Epidermal melanocyte (primary cell): ENCODE data around the gene ATP6V0D1.

Experiments
- DNase-seq: peaks from one replicate; pipeline ENCODE4 v3.0.0; 2011; ENCODE audit warnings: low spot score; ENCODE audit not compliant: insufficient read length

ATP6V0D1 gene

DNA sequence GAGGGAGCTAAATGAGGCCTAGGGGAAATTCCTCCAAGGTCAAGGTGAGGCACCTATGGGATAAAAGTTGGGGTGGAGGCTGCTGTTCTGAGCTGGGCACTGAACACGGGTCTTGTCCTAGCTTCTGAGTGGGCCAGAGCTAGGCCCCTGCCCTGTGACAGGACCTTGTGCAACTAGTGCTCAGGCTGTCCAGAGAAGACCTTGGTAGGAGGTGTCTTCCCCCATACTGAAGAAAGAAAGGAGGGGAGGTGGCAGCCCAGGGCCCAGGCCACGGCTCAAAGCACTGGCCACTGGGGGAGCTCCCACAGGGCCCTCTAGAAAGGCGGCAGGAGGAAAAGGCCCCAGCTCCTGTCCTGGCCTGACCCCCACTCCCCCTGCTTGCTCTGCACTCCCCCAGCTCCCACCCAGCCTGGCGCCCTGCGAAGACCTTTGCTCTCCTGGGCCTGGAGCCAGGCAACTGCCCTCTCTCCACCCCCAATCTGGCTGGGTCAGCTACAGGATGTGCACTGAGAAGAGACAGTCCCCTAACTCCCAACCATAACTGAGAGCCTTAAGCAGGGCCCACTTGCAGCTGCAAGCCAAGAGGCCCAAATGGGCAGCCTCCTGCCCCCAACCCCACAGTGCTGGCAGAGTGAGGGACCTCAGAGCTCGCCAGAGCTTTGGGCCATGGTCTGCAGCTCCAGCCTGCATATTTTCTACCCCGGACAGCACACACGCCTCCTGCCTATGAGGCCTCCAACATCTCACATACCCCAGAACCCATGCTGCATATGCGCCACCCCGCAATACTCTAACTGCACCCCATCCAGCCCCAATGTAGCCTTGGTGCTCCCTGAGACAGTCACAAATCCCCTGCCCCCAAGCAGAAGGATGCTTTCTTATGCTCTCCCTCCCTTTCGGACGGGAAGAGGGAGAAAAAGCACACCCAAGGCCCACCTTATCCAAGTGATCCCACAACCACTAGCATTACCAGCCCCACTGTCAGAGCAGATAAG, 34.7 kb downstream of the ATP6V0D1 start:
- no peak for DNase-seq

DNA sequence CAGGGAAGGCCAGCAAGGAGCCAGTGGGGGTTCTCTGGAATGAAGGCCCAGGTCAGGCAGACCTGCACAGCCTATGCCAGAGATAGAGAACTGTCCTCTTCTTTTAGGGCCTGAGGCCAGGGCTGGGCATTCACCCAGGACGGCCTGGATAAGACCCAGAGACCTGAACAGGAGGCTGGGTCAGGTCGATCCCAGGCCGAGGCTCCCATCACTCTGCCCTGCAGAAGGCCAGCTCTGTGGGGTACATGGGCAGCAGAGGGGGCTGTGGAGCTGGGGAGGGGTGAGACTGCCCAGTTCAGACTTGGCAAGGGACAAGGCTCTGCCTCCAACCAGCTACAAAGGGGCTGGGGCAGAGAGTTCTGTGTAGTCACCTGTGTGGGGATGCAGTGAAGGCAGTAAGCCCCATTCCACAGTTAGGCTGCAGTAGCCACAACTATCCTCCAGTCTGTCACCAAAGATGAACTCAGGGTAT, 35.5 kb downstream of the ATP6V0D1 start:
- no peak for DNase-seq

DNA sequence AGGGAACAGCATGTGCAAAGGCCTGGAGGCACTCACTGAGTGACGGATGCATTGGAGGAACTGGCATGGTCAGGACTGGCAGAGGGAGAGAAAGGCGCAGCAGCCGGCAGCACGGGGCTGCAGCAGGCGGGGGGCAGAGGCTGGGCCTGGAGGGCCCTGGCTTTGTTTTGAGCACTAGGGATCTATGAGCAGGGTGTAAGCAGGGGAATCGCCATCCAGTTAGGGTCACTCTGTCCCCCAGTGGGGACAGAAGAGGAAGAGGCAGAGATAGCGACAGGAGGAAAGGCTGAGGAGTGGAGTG, 35.9 kb downstream of the ATP6V0D1 start:
- no peak for DNase-seq

DNA sequence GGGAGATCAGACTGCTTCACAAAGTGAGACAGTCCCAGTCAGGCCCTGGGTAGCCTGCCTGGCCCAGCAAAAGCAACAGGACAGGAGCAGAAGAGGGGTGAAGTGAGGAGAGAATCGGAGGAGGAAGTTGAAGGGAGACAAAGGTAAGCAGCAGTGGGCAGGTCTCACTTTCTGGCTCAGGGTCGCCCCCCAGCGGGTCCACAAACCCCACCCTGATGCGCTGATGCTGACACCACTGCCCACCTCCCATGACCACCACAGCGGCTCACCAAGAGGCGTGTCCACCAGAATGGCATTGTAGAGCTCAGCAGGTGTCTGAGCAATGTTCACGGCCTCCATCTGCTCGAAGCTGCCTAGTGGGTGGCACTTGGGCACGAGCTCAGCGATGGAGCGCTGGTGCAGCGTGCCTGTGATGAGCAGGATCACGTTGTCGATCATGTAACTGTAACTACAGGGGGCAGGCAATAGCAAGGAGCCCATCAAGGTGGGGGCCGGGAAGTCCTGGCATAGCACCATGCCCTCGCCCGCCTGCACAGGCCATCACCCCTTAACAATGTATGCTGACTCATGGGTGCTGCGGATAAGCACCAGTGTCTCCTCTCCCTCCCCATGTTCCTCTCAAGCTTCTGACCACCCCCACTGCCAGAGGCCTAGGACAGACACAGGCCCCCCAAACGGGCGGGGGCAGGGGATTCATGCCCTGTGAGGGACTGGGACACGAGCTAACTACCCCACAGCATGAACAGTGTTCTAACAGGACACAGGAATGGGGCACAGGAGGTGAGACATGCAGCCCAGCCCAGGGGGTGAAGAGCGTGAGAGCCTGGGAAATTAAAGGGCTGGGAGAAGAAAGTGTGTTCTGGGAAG, 36.5 kb downstream of the ATP6V0D1 start:
- no peak for DNase-seq

DNA sequence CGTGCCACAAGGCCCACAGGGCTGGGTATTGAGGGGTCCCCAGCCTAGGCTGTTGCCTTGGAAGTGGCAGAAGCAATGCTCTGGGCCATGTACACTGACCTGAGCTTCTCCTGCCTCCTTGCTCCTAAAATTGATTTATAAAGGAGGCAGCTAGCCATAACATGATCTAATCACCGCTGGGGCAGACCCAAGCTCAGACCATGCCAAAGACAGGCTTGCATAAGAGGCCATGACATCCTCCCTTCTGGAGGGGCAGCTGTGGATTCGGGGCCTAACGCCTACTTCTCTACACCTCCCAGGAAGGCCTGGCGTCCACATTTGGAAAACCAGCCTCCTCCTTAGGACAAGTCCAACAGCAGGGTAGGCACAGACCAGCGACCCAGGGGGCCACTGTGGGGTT, 37.7 kb downstream of the ATP6V0D1 start:
- DNase-seq = no peak

DNA sequence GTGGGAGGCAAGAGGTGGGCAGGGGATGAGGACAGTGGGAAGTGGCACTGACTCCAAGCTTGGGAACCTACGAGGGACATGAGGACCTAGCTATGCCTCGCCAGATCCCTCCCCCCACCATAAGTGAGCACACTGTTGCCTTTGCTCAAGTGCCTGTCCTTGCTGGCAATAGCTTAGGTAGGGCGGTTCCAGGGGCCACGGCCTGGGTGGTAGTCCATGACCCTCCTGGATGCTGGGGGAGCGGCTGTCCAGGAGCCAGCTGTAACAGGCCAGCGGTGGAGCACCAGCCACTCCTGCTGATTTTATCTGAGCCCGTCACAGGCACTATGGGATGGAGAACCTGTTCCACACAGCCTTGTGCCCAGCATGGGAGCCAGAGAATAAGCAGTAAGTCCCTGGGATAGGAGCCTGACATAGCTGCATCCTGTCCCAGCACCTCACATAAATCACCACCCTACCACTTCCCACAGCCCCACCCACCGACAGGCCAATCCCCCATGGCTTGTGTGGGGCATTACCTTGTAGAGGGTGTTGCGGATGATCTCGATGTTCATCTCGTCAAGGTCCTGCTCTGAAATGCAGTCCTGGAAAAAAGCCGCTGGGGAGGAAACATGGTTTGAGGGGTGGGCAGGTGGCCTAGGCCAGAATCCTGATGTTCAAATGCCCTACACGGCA, 38.2 kb downstream of the ATP6V0D1 start:
- no peak for DNase-seq

DNA sequence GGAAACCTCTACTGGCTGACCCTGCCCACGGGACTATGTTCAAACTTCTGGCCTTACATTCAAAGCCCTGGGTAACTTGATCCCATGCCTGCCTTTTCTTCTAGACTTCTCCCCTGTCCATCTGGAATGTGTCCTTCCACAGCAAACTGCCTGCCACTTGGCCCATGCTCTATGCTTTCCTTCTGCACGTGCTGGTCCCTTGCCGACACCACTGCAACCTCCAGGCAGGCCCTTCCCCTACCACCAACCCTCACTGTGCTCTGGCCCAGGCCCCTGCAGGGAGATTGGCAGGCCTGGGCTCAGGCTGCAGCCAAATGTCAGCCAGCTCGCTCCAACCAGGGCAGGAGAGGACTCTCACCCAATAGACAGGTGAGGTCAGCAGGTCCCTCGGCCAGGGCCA, 39.0 kb downstream of the ATP6V0D1 start:
- DNase-seq = no peak

DNA sequence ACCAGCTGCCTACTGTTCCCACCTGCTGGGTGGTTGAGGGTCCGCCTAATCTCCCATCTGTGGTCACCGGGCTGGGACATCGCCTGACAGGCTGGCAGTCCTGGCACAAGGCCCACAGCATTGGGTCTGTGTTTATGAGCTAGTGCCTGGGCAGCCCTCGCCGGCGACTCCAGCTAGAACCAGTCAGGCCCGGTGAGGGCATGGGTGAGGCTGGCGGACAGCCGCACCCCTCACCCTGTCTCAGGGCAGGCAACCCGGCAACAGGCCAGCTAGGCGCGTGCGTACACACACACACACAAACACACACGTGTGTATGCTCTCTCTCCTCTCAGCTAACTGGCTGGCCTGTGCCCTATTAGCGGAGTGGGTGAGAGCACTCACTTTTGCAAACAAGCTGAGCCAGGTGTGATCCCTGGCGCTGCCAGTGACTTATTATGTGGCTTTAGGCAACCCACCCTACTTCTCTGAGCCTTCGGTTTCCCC, 39.6 kb downstream of the ATP6V0D1 start:
- DNase-seq = no peak

DNA sequence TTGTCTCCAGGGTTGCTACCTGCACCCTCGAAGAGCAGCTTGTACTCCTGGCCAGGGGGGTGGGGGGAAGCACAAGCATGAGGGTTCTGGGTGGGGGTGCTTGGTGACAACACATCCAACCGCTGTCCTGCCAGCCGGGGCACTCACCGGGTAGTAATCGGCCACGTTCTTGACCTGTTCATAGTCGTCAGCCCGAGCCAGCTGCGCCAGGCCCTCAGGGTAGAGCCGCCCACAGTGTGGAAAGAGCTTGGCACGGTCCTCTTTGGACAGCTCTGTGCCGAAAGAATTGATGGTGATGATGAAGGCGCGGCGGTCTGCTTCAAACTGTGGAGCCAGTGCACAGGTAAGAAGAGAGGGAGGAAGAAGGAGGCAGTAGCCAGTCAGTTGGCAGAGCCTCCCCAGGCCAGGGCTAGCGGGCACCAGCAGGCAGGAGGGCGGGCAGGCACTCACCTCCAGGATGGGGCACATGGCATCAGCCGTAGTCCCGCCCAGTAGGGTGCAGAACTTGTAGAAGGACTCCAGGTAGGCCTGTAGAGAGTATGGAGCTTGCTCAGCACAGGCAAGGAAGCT, 42.0 kb downstream of the ATP6V0D1 start:
- DNase-seq = no peak

DNA sequence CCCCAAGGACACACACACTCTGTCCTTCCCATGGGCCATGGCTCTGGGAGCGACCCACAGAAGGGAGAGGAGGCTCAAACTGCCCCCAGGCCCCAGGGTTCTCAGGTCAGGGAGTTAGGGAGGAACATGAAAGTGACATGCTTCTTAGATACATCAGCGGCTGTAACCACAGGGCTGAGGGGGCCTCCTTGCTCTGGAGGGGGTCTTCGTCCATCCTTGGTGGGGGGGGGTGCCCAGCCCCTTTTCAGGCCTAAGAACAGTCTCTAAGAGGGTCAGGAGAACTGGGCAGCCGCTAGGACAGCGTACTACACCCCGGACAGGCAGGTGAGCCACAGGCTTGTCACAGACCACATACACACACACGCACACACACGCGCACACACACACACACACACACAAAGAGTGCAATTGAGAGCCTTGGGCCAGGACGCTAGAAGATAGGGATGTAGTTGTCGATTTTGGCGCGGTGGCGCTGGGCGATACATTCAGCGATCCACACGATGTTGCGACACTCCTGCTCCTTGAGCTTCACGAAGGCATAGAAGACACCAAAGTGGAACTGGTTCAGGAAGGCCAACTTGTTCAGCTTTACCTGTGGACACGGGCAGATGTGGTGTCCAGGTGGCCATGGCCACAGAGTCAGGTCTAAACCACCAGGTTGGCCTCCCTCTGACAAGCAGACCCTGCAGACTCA, 42.7 kb downstream of the ATP6V0D1 start:
- DNase-seq = no peak

DNA sequence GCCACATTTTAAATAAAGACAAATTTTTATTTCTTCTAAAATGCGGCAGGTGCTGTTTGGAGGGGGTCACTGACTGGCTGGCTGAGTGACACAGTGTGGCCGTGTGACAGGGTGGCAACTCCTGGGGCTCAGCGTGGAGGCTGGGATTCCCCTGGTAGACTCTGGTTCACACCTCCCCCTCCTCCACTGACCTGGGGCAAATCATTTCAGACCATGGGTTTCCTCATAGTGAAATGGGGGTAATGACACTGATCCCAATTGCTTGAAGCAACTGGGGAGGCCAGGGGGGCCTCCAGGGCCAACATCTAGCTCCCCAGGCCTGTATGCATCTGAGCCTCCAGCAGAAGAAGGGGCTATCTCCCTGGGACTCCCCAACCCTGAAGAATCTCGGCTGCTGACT, 43.4 kb downstream of the ATP6V0D1 start:
- no peak for DNase-seq

DNA sequence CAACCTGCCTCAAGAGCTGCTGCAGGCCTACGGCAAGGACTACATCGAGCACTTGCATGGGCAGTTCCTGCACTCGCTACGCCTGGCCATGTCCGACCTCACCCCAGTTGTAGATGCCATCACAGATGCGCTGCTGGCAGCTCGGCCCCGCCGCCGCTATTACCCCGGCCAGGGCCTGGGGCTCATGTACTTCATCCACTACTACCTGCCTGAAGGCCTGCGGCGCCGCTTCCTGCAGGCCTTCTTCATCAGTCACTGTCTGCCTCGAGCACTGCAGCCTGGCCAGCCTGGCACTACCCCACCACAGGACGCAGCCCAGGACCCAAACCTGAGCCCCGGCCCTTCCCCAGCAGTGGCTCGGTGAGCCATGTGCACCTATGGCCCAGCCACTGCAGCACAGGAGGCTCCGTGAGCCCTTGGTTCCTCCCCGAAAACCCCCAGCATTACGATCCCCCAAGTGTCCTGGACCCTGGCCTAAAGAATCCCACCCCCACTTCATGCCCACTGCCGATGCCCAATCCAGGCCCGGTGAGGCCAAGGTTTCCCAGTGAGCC, 44.2 kb downstream of the ATP6V0D1 start:
- no peak for DNase-seq

DNA sequence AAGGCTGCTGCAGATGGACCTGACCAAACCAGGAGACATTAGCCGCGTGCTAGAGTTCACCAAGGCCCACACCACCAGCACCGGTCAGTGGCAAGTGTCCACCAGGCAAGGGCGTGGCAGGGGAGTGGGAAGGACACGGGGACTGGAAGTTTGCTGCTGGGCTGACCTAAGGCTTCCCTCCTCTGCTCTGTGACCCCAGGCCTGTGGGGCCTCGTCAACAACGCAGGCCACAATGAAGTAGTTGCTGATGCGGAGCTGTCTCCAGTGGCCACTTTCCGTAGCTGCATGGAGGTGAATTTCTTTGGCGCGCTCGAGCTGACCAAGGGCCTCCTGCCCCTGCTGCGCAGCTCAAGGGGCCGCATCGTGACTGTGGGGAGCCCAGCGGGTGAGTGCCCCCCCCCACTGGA, 45.2 kb downstream of the ATP6V0D1 start:
- no peak for DNase-seq

DNA sequence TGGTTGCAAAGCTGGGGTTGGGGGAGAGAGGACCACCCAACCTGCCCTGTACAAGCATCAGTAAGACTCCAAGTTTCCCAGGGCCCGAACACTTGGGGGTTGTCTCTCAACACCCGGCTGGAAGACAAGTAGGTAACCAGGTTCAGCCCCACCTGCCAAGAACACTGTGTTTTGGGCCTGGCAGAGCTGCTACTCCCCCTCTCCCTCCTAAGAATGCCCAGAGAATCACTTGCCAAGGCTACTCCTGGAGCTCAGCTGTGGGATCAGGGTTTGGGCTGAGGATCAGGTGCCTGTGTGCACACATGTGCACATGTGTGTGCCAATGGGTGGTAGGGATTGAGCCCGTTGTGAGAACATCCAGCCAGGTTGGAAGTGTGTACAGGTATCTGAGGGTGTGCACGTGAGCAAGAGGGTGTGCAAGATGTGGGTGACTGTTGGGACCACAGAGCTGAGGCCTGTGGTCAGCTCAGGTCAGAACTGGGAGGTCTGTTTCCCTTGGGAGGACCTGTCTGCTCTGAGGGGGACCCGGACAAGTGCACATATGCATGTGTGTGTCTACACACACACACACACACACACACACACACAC, 47.7 kb downstream of the ATP6V0D1 start:
- no peak for DNase-seq

DNA sequence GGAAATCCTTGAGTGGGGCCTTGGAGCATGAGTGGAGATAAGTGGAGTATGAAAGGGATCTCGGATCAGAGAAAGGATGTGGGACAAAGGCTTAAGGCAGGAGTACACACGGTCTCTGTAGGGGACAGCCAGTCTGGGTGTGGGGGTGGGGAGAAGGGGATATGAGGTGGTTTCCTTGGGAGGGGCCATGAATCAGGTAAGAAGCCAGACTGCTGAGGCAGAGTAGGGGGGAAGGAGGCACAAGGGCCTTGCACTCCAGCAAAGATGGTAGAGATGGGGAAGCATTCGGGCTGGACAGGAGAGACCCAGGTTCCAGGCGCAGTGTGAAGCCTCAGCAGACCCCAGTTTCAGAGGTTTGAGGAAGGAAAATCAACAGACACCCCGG, 48.5 kb downstream of the ATP6V0D1 start:
- DNase-seq = no peak

DNA sequence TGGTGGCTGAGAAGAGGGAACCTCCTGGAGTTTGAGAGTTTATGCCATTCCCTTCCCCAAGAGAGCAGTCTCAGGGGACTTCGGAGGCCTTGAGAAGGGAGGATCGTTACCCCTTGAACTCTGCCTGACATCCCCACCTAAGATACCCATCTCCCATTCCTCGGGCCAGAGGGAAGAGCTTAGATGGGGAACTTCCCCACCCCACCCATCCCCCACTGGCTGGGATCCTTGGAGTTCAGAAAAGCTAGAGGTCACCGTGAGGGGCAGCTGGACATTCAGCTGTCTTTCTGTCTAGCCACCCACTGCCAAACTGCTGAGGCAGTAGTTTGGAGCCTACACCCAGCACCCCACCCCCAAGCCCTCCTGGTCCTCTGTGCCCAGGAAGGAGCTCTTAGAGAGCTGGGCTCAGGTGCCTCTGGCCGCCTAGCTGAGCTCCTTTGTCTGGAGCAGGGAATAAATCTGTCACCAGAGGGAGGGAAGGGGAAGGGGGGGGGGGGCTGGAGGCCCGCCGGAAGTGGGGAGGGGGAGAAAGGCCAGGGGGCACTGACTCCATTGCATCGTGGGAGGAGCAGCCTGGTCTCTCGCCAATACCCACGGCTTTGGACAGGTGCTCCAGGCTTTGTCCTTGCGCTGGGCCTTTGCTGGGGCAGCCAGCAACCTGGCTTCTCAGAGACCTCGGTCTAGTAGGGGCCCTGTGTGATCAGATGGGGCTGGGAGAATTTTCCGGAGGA, 49.0 kb downstream of the ATP6V0D1 start:
- no peak for DNase-seq

DNA sequence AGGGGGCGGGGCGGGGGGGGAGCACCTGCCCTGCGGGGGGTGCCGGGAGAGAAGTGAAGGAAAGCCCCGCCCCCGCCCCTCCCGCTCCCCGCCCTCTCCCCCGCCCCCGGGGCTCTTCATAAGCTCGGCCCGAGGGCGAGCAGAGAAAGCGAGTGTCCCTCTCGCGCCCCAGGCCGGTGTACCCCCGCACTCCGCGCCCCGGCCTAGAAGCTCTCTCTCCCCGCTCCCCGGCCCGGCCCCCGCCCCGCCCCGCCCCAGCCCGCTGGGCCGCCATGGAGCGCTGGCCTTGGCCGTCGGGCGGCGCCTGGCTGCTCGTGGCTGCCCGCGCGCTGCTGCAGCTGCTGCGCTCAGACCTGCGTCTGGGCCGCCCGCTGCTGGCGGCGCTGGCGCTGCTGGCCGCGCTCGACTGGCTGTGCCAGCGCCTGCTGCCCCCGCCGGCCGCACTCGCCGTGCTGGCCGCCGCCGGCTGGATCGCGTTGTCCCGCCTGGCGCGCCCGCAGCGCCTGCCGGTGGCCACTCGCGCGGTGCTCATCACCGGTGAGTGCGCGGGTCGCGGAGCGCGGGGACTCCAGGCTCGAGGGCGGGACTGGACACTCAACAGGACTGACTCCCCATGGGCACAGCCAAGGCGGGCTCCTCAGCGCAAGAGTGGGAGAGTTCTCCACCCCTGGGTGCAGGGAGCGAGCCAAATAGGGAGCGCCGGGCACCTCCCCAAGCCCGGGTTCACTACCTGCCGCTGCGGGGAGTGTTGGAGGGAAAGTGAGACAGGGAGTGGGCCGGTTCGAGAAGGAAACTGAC, 49.8 kb downstream of the ATP6V0D1 start, which contains the start of gene HSD11B2:
Gene HSD11B2 (plus strand): TSS at position 145 of the 798 bp plus-strand sequence. CDS start 128 bp downstream, at position 273.
- DNase-seq = peak; percentile 61

DNA sequence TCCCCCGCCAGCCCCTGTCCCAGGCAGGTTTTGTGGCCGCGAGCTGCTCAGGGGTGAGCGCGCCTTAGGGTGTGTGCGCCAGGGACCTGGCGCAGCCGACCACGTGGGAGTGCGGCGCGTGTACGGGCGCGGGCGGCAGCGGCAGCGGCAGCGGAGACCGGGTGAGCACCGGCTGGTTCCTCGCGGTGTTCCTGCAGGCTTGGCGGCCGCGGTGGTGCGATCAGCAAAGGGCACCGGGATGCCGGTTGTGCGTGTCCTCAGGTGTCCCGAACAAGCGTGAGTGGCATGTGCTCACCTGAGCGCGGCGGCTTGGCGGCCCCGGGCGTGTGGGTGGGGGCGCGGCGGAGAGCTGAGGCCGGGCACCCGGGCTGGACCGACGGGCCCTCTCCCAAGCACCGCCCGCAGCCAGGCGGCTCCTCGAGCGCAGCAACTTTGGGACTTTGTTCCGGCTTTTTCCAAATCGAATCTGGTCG, 50.4 kb downstream of the ATP6V0D1 start:
- no peak for DNase-seq
